GM21825 (cell line): ENCODE data around the gene KNDC1.
"Not testable (repeated sequence)": the region's sequence is repeated elsewhere in the genome, so short reads cannot be mapped to it uniquely, and the experiment has no call there.

ENCODE experiments used
- ATAC-seq: cut with Tn5 transposase; IDR thresholded peaks from one replicate; pipeline ENCODE4 v1.9.1; 2021; ENCODE audit warnings: mild to moderate bottlenecking, moderate library complexity; ENCODE audit not compliant: unreplicated experiment

Gene KNDC1

GRCh38 chr10:133124357-133125211, 35.4 kb upstream of the KNDC1 start:
- ATAC-seq = no peak

DNA sequence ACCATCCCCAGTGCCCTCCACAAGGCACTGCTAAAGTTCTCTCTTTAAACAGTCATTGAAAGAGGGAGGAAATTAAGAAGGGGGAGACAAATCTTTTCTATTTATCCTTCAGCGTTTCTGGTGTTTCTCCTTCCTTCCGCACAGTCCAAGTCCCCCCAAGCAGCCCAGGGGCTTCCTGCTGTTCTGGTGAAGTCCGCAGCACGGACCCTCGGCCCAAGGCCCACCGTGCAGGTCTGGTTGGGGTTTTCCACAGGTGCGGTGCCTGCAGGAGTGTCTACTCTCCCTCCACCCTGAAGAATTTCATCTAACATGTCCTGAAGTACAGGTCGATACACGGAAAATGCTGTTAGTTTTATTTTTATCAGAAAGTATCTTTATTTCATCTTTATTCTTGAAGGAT, 34.1 kb upstream of the KNDC1 start:
- ATAC-seq = no peak

DNA sequence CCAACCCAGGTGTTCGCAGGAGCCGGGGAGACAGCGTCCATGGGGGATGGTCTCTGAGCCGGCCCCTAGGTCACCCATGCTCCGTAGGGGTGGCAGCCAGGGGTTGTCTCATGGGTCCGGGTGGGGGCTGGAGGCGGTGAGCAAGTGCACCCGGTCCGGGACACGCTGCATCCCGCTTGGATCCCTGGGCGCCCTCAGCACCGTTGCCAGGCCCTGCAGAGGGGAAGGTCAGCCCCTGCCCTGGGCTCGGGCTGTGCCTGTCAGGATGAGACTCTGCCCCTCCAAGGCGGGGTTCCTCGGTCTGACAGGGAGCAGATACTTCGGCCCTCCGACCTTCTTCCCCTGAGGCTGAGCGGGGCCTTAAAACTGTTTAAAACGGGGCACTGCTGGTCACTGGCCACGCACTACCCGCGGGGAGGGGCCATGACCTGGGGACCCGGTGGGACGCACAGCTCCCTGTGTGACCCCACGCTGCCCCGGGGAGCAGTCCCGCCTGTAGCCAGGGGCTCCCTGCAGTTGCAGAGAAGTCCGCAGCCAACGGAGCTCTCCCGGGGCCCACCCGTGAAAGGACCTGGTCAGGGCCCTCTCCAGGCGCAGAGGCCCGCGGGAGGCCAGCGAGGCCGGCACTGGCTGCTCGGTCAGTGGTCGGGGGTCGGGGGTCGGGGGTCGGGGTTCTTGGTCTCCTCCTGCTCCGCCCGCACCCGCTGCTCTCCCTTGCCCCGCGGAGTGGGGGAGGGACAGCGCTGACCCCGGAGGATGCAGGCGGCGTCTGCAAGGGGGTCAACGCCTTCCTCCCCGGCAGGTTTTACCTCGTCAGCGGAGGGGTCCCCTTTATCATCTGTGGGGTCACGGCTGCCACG, 33.4 kb upstream of the KNDC1 start:
- ATAC-seq = no peak

GRCh38 chr10:133127291-133128125, 32.5 kb upstream of the KNDC1 start:
- no peak for ATAC-seq

DNA sequence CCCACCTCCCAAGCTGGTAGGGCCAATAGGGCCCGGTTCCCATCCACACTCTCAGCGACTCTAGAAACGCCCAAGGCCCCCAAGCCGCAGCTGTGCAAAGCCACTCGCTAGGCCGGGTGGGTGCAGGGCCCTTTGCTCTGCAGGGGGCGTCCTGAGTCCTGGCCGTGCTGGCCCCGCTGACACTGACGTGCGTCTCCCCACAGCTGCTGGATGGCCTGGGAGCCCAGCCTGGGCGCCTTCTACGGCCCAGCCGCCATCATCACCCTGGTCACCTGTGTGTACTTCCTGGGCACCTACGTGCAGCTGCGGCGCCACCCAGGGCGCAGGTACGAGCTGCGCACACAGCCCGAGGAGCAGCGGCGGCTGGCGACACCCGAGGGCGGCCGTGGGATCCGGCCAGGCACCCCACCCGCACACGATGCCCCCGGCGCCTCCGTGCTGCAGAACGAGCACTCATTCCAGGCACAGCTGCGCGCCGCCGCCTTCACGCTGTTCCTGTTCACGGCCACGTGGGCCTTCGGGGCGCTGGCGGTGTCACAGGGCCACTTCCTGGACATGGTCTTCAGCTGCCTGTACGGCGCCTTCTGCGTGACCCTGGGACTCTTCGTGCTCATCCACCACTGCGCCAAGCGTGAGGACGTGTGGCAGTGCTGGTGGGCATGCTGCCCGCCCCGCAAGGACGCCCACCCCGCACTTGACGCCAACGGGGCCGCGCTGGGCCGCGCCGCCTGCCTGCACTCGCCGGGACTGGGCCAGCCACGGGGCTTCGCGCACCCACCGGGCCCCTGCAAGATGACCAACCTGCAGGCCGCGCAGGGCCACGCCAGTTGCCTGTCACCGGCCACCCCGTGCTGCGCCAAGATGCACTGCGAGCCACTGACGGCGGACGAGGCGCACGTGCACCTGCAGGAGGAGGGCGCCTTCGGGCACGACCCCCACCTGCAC, 31.6 kb upstream of the KNDC1 start:
- ATAC-seq = no peak

DNA sequence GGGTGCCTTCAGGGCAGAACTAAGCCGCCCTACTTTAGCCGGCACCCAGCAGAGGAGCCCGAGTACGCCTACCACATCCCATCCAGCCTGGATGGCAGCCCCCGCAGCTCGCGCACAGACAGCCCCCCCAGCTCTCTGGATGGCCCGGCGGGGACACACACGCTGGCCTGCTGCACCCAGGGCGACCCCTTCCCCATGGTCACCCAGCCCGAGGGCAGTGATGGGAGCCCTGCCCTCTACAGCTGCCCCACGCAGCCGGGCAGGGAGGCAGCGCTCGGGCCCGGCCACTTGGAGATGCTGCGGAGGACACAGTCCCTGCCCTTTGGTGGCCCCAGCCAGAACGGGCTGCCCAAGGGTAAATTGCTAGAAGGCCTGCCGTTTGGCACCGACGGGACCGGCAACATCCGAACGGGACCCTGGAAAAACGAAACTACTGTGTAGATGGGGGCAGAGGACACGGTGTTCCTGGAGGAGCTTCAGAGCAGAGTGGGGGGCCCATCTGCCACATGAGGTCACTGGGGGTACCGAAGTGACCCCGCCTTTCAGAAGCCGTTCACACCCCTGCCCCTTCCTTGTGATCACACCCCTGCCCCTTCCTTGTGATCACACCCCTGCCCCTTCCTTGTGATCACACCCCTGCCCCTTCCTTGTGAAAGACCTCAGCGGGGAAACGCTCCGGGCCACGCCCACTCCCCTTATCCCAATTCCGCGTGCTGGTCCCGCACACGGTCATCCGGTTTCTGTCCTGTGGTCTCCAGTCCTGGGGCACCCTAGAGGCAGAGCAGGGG, 30.8 kb upstream of the KNDC1 start:
- no peak for ATAC-seq

DNA sequence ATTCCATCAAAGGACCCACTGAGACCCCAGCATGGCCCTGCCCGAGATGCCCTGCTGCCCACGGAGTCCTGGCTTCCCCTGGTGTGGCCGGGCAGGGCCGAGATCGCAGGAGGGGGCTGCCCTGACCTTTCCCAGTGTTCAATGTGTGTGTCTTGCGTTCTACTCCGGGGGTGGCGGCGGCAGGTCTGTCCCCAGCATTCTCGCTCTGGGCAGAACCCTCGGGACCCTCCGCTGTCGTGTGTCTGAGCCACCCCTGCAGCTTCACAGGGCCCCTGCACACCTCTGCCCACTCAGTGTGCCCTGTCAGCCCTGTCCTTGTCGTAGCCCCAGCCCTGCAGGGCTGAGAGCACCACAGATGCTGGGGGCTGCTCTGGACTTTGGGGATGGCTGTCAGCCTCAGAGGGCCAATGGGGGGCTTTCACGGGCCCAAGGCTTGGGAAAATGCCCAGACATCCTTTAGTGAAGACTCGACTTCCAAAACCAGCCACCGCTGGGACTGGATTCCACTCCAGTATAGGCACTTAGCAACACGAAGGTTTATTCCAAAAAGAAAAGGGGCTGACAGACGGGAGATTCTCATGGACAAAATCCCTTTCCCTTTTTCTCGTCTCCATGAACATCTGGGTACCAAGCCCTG, 30.0 kb upstream of the KNDC1 start:
- no peak for ATAC-seq

- no peak for ATAC-seq
These were observed 29.4 kb upstream of the KNDC1 start for GRCh38 chr10:133130602-133131001.

- ATAC-seq = no peak
These were observed 29.0 kb upstream of the KNDC1 start for GRCh38 chr10:133131053-133131452.

- ATAC-seq = no peak
These were observed 28.1 kb upstream of the KNDC1 start for GRCh38 chr10:133131734-133132472.

DNA sequence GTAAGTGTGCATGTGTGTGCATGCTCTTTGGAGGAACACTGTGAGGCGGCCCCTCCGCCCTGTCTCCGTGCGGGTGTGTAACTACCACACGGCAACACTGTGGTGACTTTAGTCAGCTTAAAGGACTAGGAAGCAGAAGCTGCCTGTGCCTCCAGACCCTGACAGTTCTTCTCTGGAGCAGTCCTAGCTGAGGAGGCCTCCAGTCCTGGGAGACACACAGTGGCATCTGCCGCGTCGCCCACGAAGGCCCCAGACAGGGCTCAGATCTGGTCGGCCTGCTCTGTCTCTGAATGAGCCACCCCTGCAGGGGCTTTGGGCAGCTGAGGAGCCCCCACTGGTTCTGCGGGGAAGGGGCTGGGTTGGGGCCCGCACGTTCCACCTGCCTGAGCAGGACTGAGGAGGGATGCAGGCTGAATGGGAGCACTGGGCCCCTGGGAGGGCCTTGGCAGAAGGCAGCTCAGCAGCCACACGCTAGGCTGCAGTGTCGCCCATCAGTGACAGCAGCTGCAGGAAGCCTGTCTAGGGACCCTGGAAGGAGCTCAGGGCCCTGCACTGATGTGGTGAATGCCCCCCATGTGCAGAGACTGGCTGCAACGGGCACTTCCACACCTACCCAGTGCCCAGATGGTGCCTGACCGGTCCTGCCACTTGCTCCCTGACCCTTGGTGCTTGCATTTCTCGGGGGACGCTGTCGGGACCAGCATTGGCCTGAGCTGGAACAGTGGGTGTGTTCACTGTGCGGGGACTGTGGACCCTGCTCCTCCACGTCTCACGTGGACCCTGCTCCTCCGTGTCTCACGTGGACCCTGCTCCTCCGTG, 27.3 kb upstream of the KNDC1 start:
- no peak for ATAC-seq

DNA sequence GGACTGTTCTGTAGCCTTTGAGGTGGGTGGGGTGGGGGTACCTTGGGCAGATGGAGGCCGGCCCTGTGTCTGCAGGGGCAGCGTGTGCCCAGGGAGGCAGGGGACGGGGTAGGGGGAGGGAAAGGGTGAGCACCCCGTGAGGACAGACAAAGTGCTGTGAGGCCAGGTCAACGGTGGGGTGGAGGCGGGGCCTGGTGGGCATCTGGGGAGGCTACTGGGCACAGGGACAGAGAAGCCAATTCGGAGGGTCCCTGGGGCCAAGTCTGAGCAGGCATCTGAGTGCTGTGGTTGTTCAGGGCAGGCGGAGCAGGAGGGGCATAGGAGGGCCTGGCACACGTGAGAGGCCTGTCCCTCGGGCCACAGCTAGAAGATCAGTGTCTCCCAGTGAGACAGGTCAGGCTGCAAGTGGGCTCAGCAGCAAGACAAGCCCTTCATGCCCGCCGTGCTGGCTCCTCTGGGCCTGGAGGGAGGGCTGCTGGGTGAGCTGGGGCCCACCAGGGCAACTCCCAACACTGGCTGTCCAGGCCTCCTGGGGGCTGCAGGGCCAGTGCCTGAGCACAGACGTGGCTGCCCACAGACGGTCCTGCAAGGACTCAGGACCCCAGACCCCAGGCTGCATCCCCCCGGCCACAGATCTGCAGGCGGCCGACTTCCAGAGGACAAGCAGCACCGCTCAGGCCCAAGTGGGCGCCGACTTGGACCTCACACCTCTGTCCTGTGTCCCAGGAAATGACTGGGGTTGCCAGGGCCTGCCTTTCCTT, 26.4 kb upstream of the KNDC1 start:
- no peak for ATAC-seq

GRCh38 chr10:133134411-133135115, 25.5 kb upstream of the KNDC1 start:
- no peak for ATAC-seq

DNA sequence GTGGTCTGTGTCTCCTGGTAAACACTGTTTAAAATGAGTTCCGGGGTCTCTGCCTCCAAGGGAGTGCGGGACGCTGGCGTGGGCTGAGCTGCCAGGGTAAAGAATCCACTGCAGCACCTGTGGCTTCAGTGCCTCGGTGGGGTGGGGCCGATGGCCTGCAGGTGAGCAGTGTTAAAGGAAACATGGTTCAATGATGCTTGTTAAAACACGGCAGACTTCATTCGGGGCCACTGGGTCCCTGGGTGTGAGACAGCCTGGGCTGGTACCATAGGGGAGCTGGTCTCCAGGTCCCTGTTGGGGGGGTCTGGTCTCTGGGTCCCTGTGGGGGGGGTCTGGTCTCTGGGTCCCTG, 24.9 kb upstream of the KNDC1 start:
- no peak for ATAC-seq

GRCh38 chr10:133137486-133138145, 22.4 kb upstream of the KNDC1 start:
- not testable (repeated sequence) for ATAC-seq
